GM10266 (cell line): ENCODE measurements around the gene NCOA3.

Source experiments
- DNase-seq: peaks from one replicate; pipeline ENCODE4 v3.0.0; 2012; ENCODE audit errors: extremely low spot score
- CTCF ChIP-seq: IDR thresholded peaks from 2 replicates; pipeline ENCODE4 v1.5.1; 2012; ENCODE audit warnings: mild to moderate bottlenecking, low read depth; ENCODE audit not compliant: control insufficient read depth, insufficient read depth; ENCODE audit errors: missing control alignments

NCOA3 gene

DNA sequence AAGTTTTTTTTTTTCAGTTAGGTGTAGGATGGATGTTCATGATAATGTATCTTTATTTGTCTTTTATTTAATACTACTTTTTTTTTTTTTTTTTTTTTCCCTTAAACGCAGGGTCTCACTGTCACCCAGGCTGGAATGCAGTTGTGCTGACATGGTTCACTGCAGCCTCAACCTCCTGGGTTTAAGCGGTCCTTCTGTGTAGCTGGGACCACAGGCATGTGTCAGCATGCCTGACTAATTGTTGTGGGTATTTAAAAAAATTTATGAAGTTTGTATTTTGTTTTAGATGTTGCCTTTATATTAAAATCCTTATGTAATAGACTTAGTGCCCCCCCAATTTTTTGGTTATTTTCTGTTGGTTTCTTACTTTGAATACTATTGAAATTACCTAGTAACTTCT, 42.6 kb downstream of the NCOA3 start:
- no peak for TF ChIP-seq CTCF

DNA sequence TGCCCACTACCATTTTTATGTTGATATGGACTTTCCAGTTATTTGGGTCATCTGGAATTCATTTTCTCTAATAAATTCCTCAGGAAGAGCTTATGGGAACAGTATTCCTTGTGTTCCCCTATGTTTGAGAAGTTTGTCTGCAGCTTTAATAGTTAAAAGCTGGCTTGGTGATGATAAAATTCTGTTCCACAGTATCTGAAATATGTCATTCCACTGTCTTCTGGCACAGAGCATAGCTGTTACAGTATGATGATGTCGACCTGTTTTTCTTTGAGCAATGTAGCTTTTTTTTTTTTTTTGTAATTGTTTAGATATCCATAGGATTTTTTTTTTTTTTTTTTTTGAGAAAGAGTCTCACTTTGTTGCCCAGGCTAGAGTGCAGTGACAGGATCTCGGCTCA, 43.2 kb downstream of the NCOA3 start:
- TF ChIP-seq CTCF: no peak
- no peak for DNase-seq

More for the DNA sequence above, 42.6 kb downstream of the NCOA3 start:
- DNase-seq: no peak

- no peak for TF ChIP-seq CTCF
- DNase-seq: no peak
These were observed 43.8 kb downstream of the NCOA3 start for GRCh38 chr20:47545499-47545898.

GRCh38 chr20:47546184-47547033, 44.7 kb downstream of the NCOA3 start:
- TF ChIP-seq CTCF: no peak
- DNase-seq: no peak

DNA sequence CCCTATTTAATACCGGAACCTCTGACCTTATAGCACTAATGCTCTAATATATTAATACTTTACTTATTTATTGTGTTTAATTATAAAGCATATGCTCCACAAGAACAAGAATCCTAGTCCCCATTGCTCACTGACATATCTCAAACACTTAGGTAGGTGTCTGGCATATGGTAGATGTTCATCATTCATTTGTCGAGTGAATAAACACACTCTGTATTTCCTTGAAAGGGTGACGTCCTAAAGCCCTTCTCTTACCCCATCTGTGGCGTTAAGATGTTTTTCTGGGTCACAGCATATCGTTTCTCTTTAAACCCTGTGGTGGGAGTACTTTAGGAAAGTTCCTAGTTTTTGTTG, 45.3 kb downstream of the NCOA3 start:
- no peak for TF ChIP-seq CTCF
- DNase-seq: no peak

DNA sequence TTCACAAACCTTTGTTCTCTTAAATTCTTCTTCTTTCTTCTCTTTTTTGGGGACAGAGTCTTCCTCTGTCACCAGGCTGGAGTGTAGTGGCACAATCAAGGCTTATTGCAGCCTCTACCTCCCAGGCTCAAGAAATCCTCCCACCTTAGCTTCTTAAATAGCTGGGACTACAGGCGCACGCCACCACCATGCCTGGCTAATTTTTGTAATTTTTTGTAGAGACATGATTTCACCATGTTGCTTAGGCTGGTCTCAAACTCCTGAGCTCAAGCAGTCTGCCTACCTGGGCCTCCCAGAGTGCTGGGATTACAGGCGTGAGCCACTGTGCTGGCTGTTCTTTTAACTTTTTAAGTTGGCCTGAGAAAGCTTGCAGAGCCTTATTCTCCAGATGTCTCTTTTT, 48.0 kb downstream of the NCOA3 start:
- DNase-seq: no peak
- no peak for TF ChIP-seq CTCF

DNA sequence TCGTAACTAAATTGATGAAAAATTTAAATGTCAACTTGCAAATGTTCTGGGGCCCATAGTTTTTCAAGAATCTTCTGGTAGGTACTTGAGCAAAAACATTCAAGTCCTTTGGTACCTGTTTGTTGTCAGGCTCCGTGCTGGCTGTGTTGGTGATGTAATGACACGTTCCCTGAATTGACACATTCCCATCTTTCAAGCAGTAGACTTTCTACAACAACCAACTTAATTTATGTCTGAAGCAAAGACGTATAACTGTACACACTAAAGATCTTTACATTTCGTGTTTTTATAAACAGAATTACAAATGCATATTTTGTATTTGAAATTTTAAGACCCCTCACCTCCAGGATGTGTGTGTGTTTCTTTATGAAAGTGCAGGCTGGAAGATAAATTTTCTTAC, 49.5 kb downstream of the NCOA3 start:
- no peak for DNase-seq

More for the DNA sequence above, 49.5 kb downstream of the NCOA3 start:
- TF ChIP-seq CTCF: no peak
